Suprapubic skin (tissue), 4 donors: Measurements from ENCODE around the gene CAPZB. TPM values are rescaled to one million over a fixed set of nuclear protein-coding genes. Genes with fewer than 3 reads are reported as not detected.

Experiments used
- DNase-seq, 2 donors: peaks; one replicate each; pipeline ENCODE4 v3.0.0-alpha.2; 2019; ENCODE audit warnings: low spot score in 2 of 2
- H3K27ac ChIP-seq: fragments of 200-600 bp; sonication (generic); one replicate; pipeline ENCODE4 v1.5.1; 2019
- H3K27me3 ChIP-seq: fragments of 200-600 bp; sonication (generic); one replicate; pipeline ENCODE4 v1.5.1; 2019
- H3K36me3 ChIP-seq: fragments of 200-600 bp; sonication (generic); one replicate; pipeline ENCODE4 v1.5.1; 2019
- H3K4me1 ChIP-seq: fragments of 200-600 bp; sonication (generic); one replicate; pipeline ENCODE4 v1.5.1; 2019
- H3K4me3 ChIP-seq: fragments of 200-600 bp; sonication (generic); one replicate; pipeline ENCODE4 v1.5.1; 2019; ENCODE audit warnings: mild to moderate bottlenecking
- H3K9me3 ChIP-seq: fragments of 200-600 bp; sonication (generic); one replicate; pipeline ENCODE4 v1.5.1; 2019
- EP300 ChIP-seq: sonication (generic); formaldehyde crosslinking; IDR thresholded peaks from one replicate; pipeline ENCODE4 v1.6.1; 2017; ENCODE audit warnings: antibody characterized with exemption
- POLR2A ChIP-seq, 2 donors: fragments of 450-650 bp; IDR thresholded peaks; one replicate each; pipeline ENCODE4 v1.6.1; 2017; ENCODE audit warnings: antibody characterized with exemption in 2 of 2, mild to moderate bottlenecking in 2 of 2, moderate library complexity in 2 of 2
- POLR2AphosphoS5 ChIP-seq, 3 donors: sonication (generic); formaldehyde crosslinking; IDR thresholded peaks; one replicate each; pipeline ENCODE4 v1.6.1; 2017; ENCODE audit warnings: antibody characterized with exemption in 3 of 3
- whole genome bisulfite sequencing: methylation state at CpG from one replicate; pipeline ENCODE4 v1.1.5; 2018; 5-methylcytosine and 5-hydroxymethylcytosine counted together
- total RNA-seq, 4 donors: library from RNA; depleted of rRNA; stranded (reverse); fragments of >200 nt; gene quantifications; one replicate each; pipeline ENCODE4 v1.1.0, GENCODE V29; 2016
- TF ChIP-seq, protein P1 (sequence below), 2 donors: fragments of 200-600 bp in 1 of 2; fragments of 450-650 bp in 1 of 2; sonication (generic) in 1 of 2; IDR thresholded peaks; one replicate each; pipeline ENCODE4 v1.5.1; 2016 to 2019; ENCODE audit warnings: antibody characterized with exemption in 2 of 2, mild to moderate bottlenecking in 1 of 2, moderate library complexity in 1 of 2

Gene CAPZB
- total RNA-seq, 4 donors from 2014 or later = 101 to 130 (median 126) TPM

DNA sequence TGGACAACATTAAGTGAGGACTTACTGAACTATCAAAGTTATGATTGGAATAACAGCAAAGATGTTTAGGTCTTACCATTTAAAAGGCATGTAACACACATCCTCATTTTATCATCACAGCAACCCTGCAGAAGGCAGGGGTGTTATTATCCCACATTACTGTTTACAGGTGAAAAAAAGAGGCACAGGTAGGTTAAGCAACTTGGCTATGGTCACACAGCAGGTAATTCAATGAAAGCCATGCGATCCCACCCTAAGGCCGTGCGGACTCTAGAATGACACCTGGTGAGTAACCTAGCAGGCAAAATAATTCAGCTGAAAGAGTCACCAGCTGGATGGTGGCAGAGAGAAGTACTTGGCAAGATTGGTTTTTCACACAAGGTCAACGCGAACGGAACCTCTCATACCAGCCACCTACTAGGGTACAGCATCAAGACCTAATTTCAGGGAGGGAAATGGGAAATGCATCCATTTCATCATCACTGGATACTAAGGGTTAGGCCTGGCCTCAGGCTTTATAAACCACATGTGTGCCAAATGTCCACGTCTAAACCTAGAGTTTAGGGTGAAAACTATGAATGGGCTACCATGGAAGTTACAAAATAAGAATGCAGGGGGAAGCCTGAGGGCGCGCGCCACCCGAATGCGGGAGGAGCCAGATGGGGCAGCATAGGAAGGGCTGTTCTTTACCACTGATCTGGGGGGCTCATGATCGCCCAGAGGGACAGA, 88.0 kb downstream of the CAPZB start:
- Histone ChIP-seq H3K4me3 (no peak overlapping the region), H3K36me3 (no peaks in the 10 kb centered on the region), H3K4me1 (peaks cover 49% of the 10 kb centered on the region), H3K27ac (no peak overlapping the region), H3K9me3 (no peaks in the 10 kb centered on the region), H3K27me3 (no peaks in the 10 kb centered on the region)
- 86% methylated on average over 13 of the region's 13 CpGs for WGBS
- DNase-seq = no peak
- no peak for TF ChIP-seq POLR2A (IDR thresholded peaks at IDR 0.05)
- no peak for TF ChIP-seq EP300
- TF ChIP-seq, protein P1, sequence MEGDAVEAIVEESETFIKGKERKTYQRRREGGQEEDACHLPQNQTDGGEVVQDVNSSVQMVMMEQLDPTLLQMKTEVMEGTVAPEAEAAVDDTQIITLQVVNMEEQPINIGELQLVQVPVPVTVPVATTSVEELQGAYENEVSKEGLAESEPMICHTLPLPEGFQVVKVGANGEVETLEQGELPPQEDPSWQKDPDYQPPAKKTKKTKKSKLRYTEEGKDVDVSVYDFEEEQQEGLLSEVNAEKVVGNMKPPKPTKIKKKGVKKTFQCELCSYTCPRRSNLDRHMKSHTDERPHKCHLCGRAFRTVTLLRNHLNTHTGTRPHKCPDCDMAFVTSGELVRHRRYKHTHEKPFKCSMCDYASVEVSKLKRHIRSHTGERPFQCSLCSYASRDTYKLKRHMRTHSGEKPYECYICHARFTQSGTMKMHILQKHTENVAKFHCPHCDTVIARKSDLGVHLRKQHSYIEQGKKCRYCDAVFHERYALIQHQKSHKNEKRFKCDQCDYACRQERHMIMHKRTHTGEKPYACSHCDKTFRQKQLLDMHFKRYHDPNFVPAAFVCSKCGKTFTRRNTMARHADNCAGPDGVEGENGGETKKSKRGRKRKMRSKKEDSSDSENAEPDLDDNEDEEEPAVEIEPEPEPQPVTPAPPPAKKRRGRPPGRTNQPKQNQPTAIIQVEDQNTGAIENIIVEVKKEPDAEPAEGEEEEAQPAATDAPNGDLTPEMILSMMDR (IDR thresholded peaks at IDR 0.05) = no peak
- no peak for TF ChIP-seq POLR2AphosphoS5 (IDR thresholded peaks at IDR 0.05)

- no peak for DNase-seq
- TF ChIP-seq, protein P1 (IDR thresholded peaks at IDR 0.05) = no peak
- no peak for TF ChIP-seq EP300
- no peak for TF ChIP-seq POLR2AphosphoS5 (IDR thresholded peaks at IDR 0.05)
- no peak for TF ChIP-seq POLR2A (IDR thresholded peaks at IDR 0.05)
- H3K9me3 ChIP-seq = no peaks in the 10 kb centered on the region
- no peak overlapping the region for H3K4me3 ChIP-seq
- no peaks in the 10 kb centered on the region for H3K36me3 ChIP-seq
- 93% methylated on average over 6 of the region's 13 CpGs for WGBS
- H3K27ac ChIP-seq = no peak overlapping the region
- peaks cover 51% of the 10 kb centered on the region for H3K4me1 ChIP-seq
- no peaks in the 10 kb centered on the region for H3K27me3 ChIP-seq
Observed at GRCh38 chr1:19396280-19396679, 89.1 kb downstream of the CAPZB start.

- H3K27ac ChIP-seq = no peak overlapping the region
- H3K4me1 ChIP-seq = peaks cover 51% of the 10 kb centered on the region
- H3K27me3 ChIP-seq = no peaks in the 10 kb centered on the region
- 64% methylated on average over 16 of the region's 16 CpGs for WGBS
- no peak overlapping the region for H3K4me3 ChIP-seq
- TF ChIP-seq POLR2AphosphoS5 (IDR thresholded peaks at IDR 0.05) (no peak), POLR2A (IDR thresholded peaks at IDR 0.05) (no peak)
- H3K36me3 ChIP-seq = no peaks in the 10 kb centered on the region
- DNase-seq = no peak
- no peaks in the 10 kb centered on the region for H3K9me3 ChIP-seq
Observed at GRCh38 chr1:19395678-19396192, 89.6 kb downstream of the CAPZB start.

- 96% methylated on average over 4 of the region's 14 CpGs for WGBS
- DNase-seq = no peak
- no peak for TF ChIP-seq POLR2AphosphoS5 (IDR thresholded peaks at IDR 0.05)
- TF ChIP-seq EP300 = no peak
- TF ChIP-seq, protein P1 (IDR thresholded peaks at IDR 0.05) = no peak
- TF ChIP-seq POLR2A (IDR thresholded peaks at IDR 0.05) = no peak
- Histone ChIP-seq H3K36me3 (no peaks in the 10 kb centered on the region), H3K4me3 (no peak overlapping the region), H3K27me3 (no peaks in the 10 kb centered on the region), H3K4me1 (peaks cover 59% of the 10 kb centered on the region), H3K9me3 (no peaks in the 10 kb centered on the region), H3K27ac (peak overlapping the region; percentile 18)
Observed at GRCh38 chr1:19393046-19393445, 92.3 kb downstream of the CAPZB start.

GRCh38 chr1:19392221-19392620, 93.1 kb downstream of the CAPZB start:
- 93% methylated on average over 9 of the region's 9 CpGs for WGBS
- Histone ChIP-seq H3K27ac (peak overlapping the region; percentile 69), H3K4me3 (no peak overlapping the region), H3K27me3 (no peaks in the 10 kb centered on the region), H3K36me3 (no peaks in the 10 kb centered on the region), H3K4me1 (peaks cover 67% of the 10 kb centered on the region), H3K9me3 (no peaks in the 10 kb centered on the region)
- no peak for DNase-seq
- TF ChIP-seq, protein P1 (IDR thresholded peaks at IDR 0.05) = no peak
- TF ChIP-seq POLR2AphosphoS5 (IDR thresholded peaks at IDR 0.05) (no peak), EP300 (no peak), POLR2A (IDR thresholded peaks at IDR 0.05) (no peak)
